Naive thymus-derived CD4-positive, alpha-beta T cell (primary cell): Measurements from ENCODE around the gene ZNRF3. TPM values are rescaled to one million over a fixed set of nuclear protein-coding genes. Genes with fewer than 3 reads are reported as not detected.

Experiments
- ATAC-seq: fragments of 150-1000 bp; cut with Tn5 transposase; 2 replicates; pipeline ENCODE4 v1.10.0; 2021; ENCODE audit warnings: mild to moderate bottlenecking, moderate library complexity
- CTCF ChIA-PET: fragments of 350-600 bp; sonication (Branson Sonifier 250); formaldehyde crosslinking; loops from one replicate; lab custom pipeline; 2021; ENCODE audit warnings: antibody characterized with exemption; lab: Charles Lee
- POLR2A ChIA-PET: fragments of 350-600 bp; sonication (Branson Sonifier 250); formaldehyde crosslinking; loops from one replicate; lab custom pipeline; 2021; ENCODE audit warnings: antibody characterized with exemption, inconsistent platforms; lab: Charles Lee
- DNase-seq, 9 donors: peaks; one replicate each; pipeline versions ENCODE4 v3.0.0 to v3.0.0-alpha.2; 2020 to 2022; ENCODE audit warnings: mixed read lengths in 1 of 9
- H3K27ac ChIP-seq: one replicate; pipeline ENCODE4 v1.7.0; 2013; ENCODE audit warnings: mild to moderate bottlenecking, low read depth, low read length, moderate library complexity
- H3K27me3 ChIP-seq, 2 donors: one replicate each; pipeline ENCODE4 v1.7.0; 2013; ENCODE audit warnings: low read length in 2 of 2, mild to moderate bottlenecking in 2 of 2, moderate library complexity in 2 of 2; ENCODE audit not compliant: control insufficient read depth in 2 of 2, insufficient read depth in 2 of 2
- H3K36me3 ChIP-seq, 3 experiments: 1 replicate in 2 of 3; 2 replicates in 1 of 3; pipeline ENCODE4 v1.7.0; 2013; ENCODE audit warnings: low read length in 3 of 3, mild to moderate bottlenecking in 3 of 3, moderate library complexity in 1 of 3; ENCODE audit not compliant: insufficient read depth in 3 of 3, control insufficient read depth in 2 of 3
- H3K4me1 ChIP-seq, 2 donors: one replicate each; pipeline ENCODE4 v1.7.0; 2013; ENCODE audit warnings: low read length in 2 of 2, mild to moderate bottlenecking in 2 of 2, moderate library complexity in 1 of 2; ENCODE audit not compliant: control insufficient read depth in 2 of 2, insufficient read depth in 2 of 2
- H3K4me3 ChIP-seq: 2 replicates; pipeline ENCODE4 v1.7.0; 2013; ENCODE audit warnings: mild to moderate bottlenecking, low read length
- H3K9me3 ChIP-seq, 3 experiments: 1 replicate in 2 of 3; 2 replicates in 1 of 3; pipeline ENCODE4 v1.7.0; 2013; ENCODE audit warnings: low read length in 3 of 3; ENCODE audit not compliant: control insufficient read depth in 2 of 3
- H3K27ac Mint-ChIP-seq, 9 donors: one replicate each; pipeline ENCODE4 v1.8.0; 2020 to 2022; ENCODE audit warnings: mixed read lengths in 9 of 9, mild to moderate bottlenecking in 8 of 9, moderate library complexity in 5 of 9, inconsistent platforms in 2 of 9
- H3K27me3 Mint-ChIP-seq, 5 donors: one replicate each; pipeline ENCODE4 v1.8.0; 2021 to 2022; ENCODE audit warnings: mixed read lengths in 5 of 5, mild to moderate bottlenecking in 1 of 5
- H3K36me3 Mint-ChIP-seq, 5 donors: one replicate each; pipeline ENCODE4 v1.8.0; 2020 to 2022; ENCODE audit warnings: mixed read lengths in 5 of 5, mild to moderate bottlenecking in 3 of 5, inconsistent platforms in 1 of 5
- H3K4me1 Mint-ChIP-seq, 7 donors: one replicate each; pipeline ENCODE4 v1.8.0; 2020 to 2022; ENCODE audit warnings: mixed read lengths in 7 of 7, mild to moderate bottlenecking in 3 of 7, inconsistent platforms in 1 of 7
- H3K4me3 Mint-ChIP-seq, 10 donors: one replicate each; pipeline ENCODE4 v1.8.0; 2020 to 2022; ENCODE audit warnings: mild to moderate bottlenecking in 10 of 10, mixed read lengths in 10 of 10, moderate library complexity in 6 of 10, inconsistent platforms in 2 of 10
- H3K9me3 Mint-ChIP-seq, 11 donors: one replicate each; pipeline ENCODE4 v1.8.0; 2020 to 2022; ENCODE audit warnings: mixed read lengths in 11 of 11, mild to moderate bottlenecking in 4 of 11, inconsistent platforms in 1 of 11, moderate library complexity in 1 of 11
- intact Hi-C, 2 donors: fragments of 100-400 bp; cut with micrococcal nuclease; formaldehyde crosslinking; loops; one replicate each; pipeline ENCODE4 v1.15.1; 2023
- polyA plus RNA-seq, 2 donors: library from polyadenylated mRNA; unstranded; fragments of 300-500 nt; fragmentation: Illumina TruSeq; gene quantifications; one replicate each; pipeline ENCODE4 v1.2.3, GENCODE V29; 2021
- total RNA-seq, 6 experiments: library from RNA in 5 of 6; stranded (reverse) in 5 of 6; gene quantifications; 1 replicate in 5 of 6; 2 replicates in 1 of 6; pipeline ENCODE4 v1.2.3 and lab custom pipeline; 2021 to 2026

The ZNRF3 gene
- total and polyA plus RNA-seq, 7 experiments from 2014 or later: 0.22 to 0.98 (median 0.63) TPM

GRCh38 chr22:28887725-28888459 lies 4.5 kb downstream of the ZNRF3 start:
- intact Hi-C loops: loop anchor here (10.0 kb wide), 2 partner anchors 67 to 443 kb away; no protein-coding TSS in a partner anchor
- CTCF ChIA-PET: no interaction called here
- DNase-seq: no peak

GRCh38 chr22:28889478-28890024 lies 6.2 kb downstream of the ZNRF3 start:
- H3K27me3 ChIP-seq: peaks cover 0 to 3% of the 10 kb centered on the region in 2 donors
- H3K27me3 Mint-ChIP-seq: peaks cover 8 to 72% (median 19%) of the 10 kb centered on the region in 5 donors
- H3K9me3 ChIP-seq: no peaks in the 10 kb centered on the region
- DNase-seq: peak in 1 of 9 donors; percentile 12
- ChIA-PET CTCF (no interaction called here), POLR2A (no interaction called here)
- H3K4me3 Mint-ChIP-seq: no peak overlapping the region
- intact Hi-C loops: loop anchor here (10.0 kb wide), 2 partner anchors 65 to 445 kb away; no protein-coding TSS in a partner anchor
- ATAC-seq: no peak
- H3K4me1 Mint-ChIP-seq: peaks cover 3 to 22% (median 15%) of the 10 kb centered on the region in 7 donors
- H3K27ac ChIP-seq: no peak overlapping the region
- H3K36me3 ChIP-seq: no peaks in the 10 kb centered on the region
- H3K4me1 ChIP-seq: peaks cover under 1 to 3% of the 10 kb centered on the region in 2 donors
- peaks cover 0 to 1% (median 0%) of the 10 kb centered on the region in 11 donors for H3K9me3 Mint-ChIP-seq
- no peaks in the 10 kb centered on the region for H3K36me3 Mint-ChIP-seq
- H3K27ac Mint-ChIP-seq: no peak overlapping the region
- no peak overlapping the region for H3K4me3 ChIP-seq

More at GRCh38 chr22:28887725-28888459, 4.5 kb downstream of the ZNRF3 start:
- Histone ChIP-seq H3K27ac (no peak overlapping the region), H3K27me3 (peaks cover 0 to 3% of the 10 kb centered on the region in 2 donors), H3K36me3 (no peaks in the 10 kb centered on the region), H3K9me3 (no peaks in the 10 kb centered on the region), H3K4me3 (no peak overlapping the region), H3K4me1 (peaks cover 4 to 8% of the 10 kb centered on the region in 2 donors)
- Mint-ChIP-seq H3K4me1 (peaks cover 3 to 28% (median 21%) of the 10 kb centered on the region in 7 donors), H3K4me3 (no peak overlapping the region), H3K27ac (no peak overlapping the region), H3K27me3 (peaks cover 8 to 77% (median 22%) of the 10 kb centered on the region in 5 donors), H3K9me3 (peaks cover 0 to 3% (median 0%) of the 10 kb centered on the region in 11 donors), H3K36me3 (no peaks in the 10 kb centered on the region)
- ATAC-seq: no peak
- POLR2A ChIA-PET: no interaction called here

GRCh38 chr22:28891156-28891733 lies 7.9 kb downstream of the ZNRF3 start:
- ChIA-PET CTCF (no interaction called here), POLR2A (no interaction called here)
- Mint-ChIP-seq H3K27me3 (peaks cover 5 to 64% (median 10%) of the 10 kb centered on the region in 5 donors), H3K27ac (no peak overlapping the region), H3K36me3 (no peaks in the 10 kb centered on the region), H3K4me1 (peaks cover 0 to 14% (median 8%) of the 10 kb centered on the region in 7 donors), H3K4me3 (no peak overlapping the region), H3K9me3 (peaks cover 0 to 1% (median 0%) of the 10 kb centered on the region in 11 donors)
- Histone ChIP-seq H3K27me3 (no peaks in the 10 kb centered on the region), H3K9me3 (no peaks in the 10 kb centered on the region), H3K4me3 (no peak overlapping the region), H3K4me1 (no peaks in the 10 kb centered on the region), H3K36me3 (no peaks in the 10 kb centered on the region), H3K27ac (no peak overlapping the region)
- ATAC-seq: no peak
- DNase-seq: no peak
- intact Hi-C loops: no loop called here

DNA sequence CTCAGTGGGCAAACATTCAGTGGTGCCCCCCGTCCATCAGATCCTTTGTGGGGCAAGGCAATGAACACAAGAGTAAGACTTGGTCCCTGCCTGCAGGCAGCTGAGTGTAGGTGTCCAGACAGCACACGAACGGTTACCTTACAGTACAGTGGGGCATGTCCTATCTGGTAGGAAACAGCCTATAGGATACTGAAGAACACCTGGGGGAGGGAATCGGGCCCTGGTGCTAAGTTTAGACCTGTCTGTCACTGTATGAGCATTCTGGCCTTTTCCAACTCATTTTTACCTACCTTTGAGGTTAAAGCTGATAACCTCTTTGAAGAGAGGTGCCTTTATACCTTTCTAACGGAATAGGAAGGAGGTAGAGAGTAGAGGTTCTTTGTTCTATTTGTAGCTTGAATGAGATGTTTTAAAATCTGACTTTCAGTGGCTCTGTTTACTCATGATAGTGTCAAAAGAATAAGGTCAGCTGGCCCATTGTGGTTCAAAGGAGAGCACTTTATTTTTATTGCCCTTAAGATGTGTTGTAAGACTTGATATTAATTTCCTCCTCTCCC lies 8.9 kb downstream of the ZNRF3 start:
- H3K4me3 Mint-ChIP-seq: no peak overlapping the region
- peaks cover 0 to 60% (median 5%) of the 10 kb centered on the region in 5 donors for H3K27me3 Mint-ChIP-seq
- Histone ChIP-seq H3K36me3 (no peaks in the 10 kb centered on the region), H3K4me3 (no peak overlapping the region), H3K27ac (no peak overlapping the region), H3K4me1 (no peaks in the 10 kb centered on the region), H3K9me3 (no peaks in the 10 kb centered on the region), H3K27me3 (no peaks in the 10 kb centered on the region)
- ATAC-seq: no peak
- peak overlapping the region in 1 of 9 donors; percentile 38 for H3K27ac Mint-ChIP-seq
- DNase-seq: no peak
- H3K4me1 Mint-ChIP-seq: peaks cover 0 to 19% (median 13%) of the 10 kb centered on the region in 7 donors
- ChIA-PET CTCF (no interaction called here), POLR2A (no interaction called here)
- intact Hi-C loops: no loop called here
- no peaks in the 10 kb centered on the region for H3K36me3 Mint-ChIP-seq
- H3K9me3 Mint-ChIP-seq: peaks cover 0 to 1% (median 0%) of the 10 kb centered on the region in 11 donors

DNA sequence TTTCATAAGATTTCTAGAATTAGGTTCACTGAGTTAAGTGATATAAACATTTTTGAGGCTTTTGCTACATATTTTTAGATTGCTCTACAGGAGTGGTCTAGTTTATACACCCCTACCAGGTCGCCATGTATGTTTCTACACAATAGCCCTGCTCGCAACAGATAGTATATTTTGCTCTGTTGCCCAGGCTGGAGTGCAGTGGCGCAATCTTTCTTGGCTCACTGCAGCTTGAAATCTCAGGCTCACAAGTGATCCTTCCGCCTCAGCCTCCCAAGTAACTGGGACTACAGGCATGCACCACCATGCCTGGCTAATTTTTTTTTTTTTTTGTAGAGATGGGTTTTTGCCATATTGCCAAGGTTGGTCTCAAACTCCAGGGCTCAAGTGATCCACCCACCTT lies 10.4 kb downstream of the ZNRF3 start:
- intact Hi-C loops: no loop called here
- Histone ChIP-seq H3K27me3 (no peaks in the 10 kb centered on the region), H3K9me3 (no peaks in the 10 kb centered on the region), H3K4me3 (no peak overlapping the region), H3K36me3 (no peaks in the 10 kb centered on the region), H3K4me1 (peaks cover 1 to 2% of the 10 kb centered on the region in 2 donors), H3K27ac (no peak overlapping the region)
- Mint-ChIP-seq H3K36me3 (no peaks in the 10 kb centered on the region), H3K4me3 (peak overlapping the region in 1 of 10 donors; percentile 29), H3K27ac (no peak overlapping the region), H3K9me3 (peaks cover 0 to 1% (median 0%) of the 10 kb centered on the region in 11 donors), H3K4me1 (peaks cover 0 to 27% (median 17%) of the 10 kb centered on the region in 7 donors), H3K27me3 (peaks cover 0 to 54% (median 5%) of the 10 kb centered on the region in 5 donors)
- ChIA-PET POLR2A (interaction anchor here (1.4 kb wide), 1 partner anchor 9 kb away, joined by 3 read pairs; no protein-coding TSS in a partner anchor), CTCF (no interaction called here)
- ATAC-seq: no peak
- DNase-seq: no peak

DNA sequence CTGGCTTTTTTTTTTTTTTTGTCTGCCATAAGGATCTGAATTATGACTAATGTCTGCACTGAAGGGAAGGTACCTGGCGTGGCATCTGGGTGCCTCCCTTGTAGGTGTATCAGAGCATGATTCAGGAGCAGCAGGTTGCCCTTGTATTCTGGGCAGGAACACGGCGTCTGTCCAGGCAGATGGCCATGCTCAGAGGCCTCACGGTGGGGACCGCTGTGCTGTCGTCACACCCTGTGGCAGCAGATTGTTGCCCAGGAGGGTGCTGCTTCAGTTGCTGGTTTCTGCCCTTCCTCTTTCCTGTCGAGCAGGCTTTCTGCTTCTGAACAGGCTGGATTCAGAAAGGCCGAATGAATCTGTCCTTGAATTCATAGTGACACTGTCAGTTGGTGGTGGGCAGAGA lies 11.0 kb downstream of the ZNRF3 start:
- ChIA-PET POLR2A (interaction anchor here (1.4 kb wide), 1 partner anchor 9 kb away, joined by 3 read pairs; no protein-coding TSS in a partner anchor), CTCF (no interaction called here)

More for the DNA sequence above, 11.0 kb downstream of the ZNRF3 start:
- Histone ChIP-seq H3K9me3 (no peaks in the 10 kb centered on the region), H3K27ac (no peak overlapping the region), H3K4me1 (peaks cover 6 to 7% of the 10 kb centered on the region in 2 donors), H3K36me3 (no peaks in the 10 kb centered on the region), H3K4me3 (no peak overlapping the region), H3K27me3 (no peaks in the 10 kb centered on the region)
- no peak overlapping the region for H3K4me3 Mint-ChIP-seq
- intact Hi-C loops: no loop called here
- peaks cover 0 to 57% (median 5%) of the 10 kb centered on the region in 5 donors for H3K27me3 Mint-ChIP-seq
- H3K27ac Mint-ChIP-seq: no peak overlapping the region
- H3K9me3 Mint-ChIP-seq: no peaks in the 10 kb centered on the region
- H3K36me3 Mint-ChIP-seq: no peaks in the 10 kb centered on the region
- peaks cover 5 to 30% (median 21%) of the 10 kb centered on the region in 7 donors for H3K4me1 Mint-ChIP-seq
- no peak for DNase-seq
- peak; percentile 54 for ATAC-seq
